WTC11 (cell line): ENCODE data around the gene ERC1. TPM values are rescaled to one million over a fixed set of nuclear protein-coding genes. Genes with fewer than 3 reads are reported as not detected.

ENCODE experiments used
- ATAC-seq: fragments of 200-7000 bp; cut with Tn5 transposase; 2 replicates; pipeline ENCODE4 v1.10.0; 2021; ENCODE audit warnings: mild to moderate bottlenecking, moderate library complexity
- CTCF ChIA-PET: fragments of 300-600 bp; sonication (Branson Sonifier 250); formaldehyde crosslinking; loops from one replicate; lab custom pipeline; 2021; ENCODE audit warnings: antibody characterized with exemption; lab: Charles Lee
- POLR2A ChIA-PET: fragments of 350-600 bp; sonication (Branson Sonifier 250); formaldehyde crosslinking; loops from one replicate; lab custom pipeline; 2021; ENCODE audit warnings: antibody characterized with exemption; lab: Charles Lee
- DNase-seq: peaks from one replicate; pipeline ENCODE4 v3.0.0; 2021; ENCODE audit warnings: low spot score
- H3K27ac Mint-ChIP-seq: 2 replicates; pipeline ENCODE4 v1.8.0; 2021; ENCODE audit warnings: mixed read lengths
- H3K27me3 Mint-ChIP-seq: 2 replicates; pipeline ENCODE4 v1.8.0; 2021; ENCODE audit warnings: low read depth, mild to moderate bottlenecking, moderate library complexity, mixed read lengths
- H3K36me3 Mint-ChIP-seq: 2 replicates; pipeline ENCODE4 v1.8.0; 2021; ENCODE audit warnings: mixed read lengths
- H3K4me1 Mint-ChIP-seq: 2 replicates; pipeline ENCODE4 v1.8.0; 2022; ENCODE audit warnings: mixed read lengths
- H3K4me3 Mint-ChIP-seq: 2 replicates; pipeline ENCODE4 v1.8.0; 2021; ENCODE audit warnings: mild to moderate bottlenecking, moderate library complexity, mixed read lengths
- H3K9me3 Mint-ChIP-seq: 2 replicates; pipeline ENCODE4 v1.8.0; 2021; ENCODE audit warnings: mixed read lengths
- ESRRA ChIP-seq: sonication (generic); formaldehyde crosslinking; IDR thresholded peaks from 2 replicates; pipeline ENCODE4 v1.8.1; 2022; ENCODE audit warnings: mild to moderate bottlenecking, missing genetic modification reagents, borderline replicate concordance
- RORB ChIP-seq: fragments of 250-450 bp; sonication (Bioruptor Pico); IDR thresholded peaks from 2 replicates; pipeline ENCODE4 v1.9.0; 2021; ENCODE audit warnings: mild to moderate bottlenecking
- ZBTB21 ChIP-seq: sonication (generic); formaldehyde crosslinking; IDR thresholded peaks from 2 replicates; pipeline ENCODE4 v1.8.1; 2023; ENCODE audit warnings: mild to moderate bottlenecking, missing genetic modification reagents, borderline replicate concordance
- ZNF232 ChIP-seq: sonication (generic); formaldehyde crosslinking; IDR thresholded peaks from 2 replicates; pipeline ENCODE4 v1.8.0; 2022; ENCODE audit warnings: mild to moderate bottlenecking, missing genetic modification reagents
- ZNF416 ChIP-seq: fragments of 250-450 bp; sonication (Bioruptor Pico); IDR thresholded peaks from 2 replicates; pipeline ENCODE4 v1.9.0; 2021; ENCODE audit warnings: mild to moderate bottlenecking, inconsistent platforms
- total RNA-seq: library from RNA; stranded (reverse); gene quantifications from 3 replicates; pipeline ENCODE4 v1.2.3, GENCODE V29; 2021
- TF ChIP-seq, protein P1 (sequence below): sonication (generic); formaldehyde crosslinking; conservative IDR thresholded peaks from 2 replicates; pipeline ENCODE4 v1.8.1; 2022; ENCODE audit warnings: mild to moderate bottlenecking, missing genetic modification reagents
- TF ChIP-seq, protein P2 (sequence below): sonication (generic); formaldehyde crosslinking; IDR thresholded peaks from 2 replicates; pipeline ENCODE4 v1.8.0; 2022; ENCODE audit warnings: missing genetic modification reagents
- TF ChIP-seq, protein P3 (sequence below): fragments of 250-450 bp; sonication (Bioruptor Pico); IDR thresholded peaks from 2 replicates; pipeline ENCODE4 v2.1.2; 2022; ENCODE audit warnings: mild to moderate bottlenecking, moderate library complexity
- TF ChIP-seq, protein P4 (sequence below): sonication (generic); formaldehyde crosslinking; IDR thresholded peaks from 2 replicates; pipeline ENCODE4 v1.8.0; 2023; ENCODE audit warnings: missing genetic modification reagents
- TF ChIP-seq, protein P5 (sequence below): fragments of 250-450 bp; sonication (Bioruptor Pico); IDR thresholded peaks from 2 replicates; pipeline ENCODE4 v1.8.0; 2021; ENCODE audit warnings: mild to moderate bottlenecking
- TF ChIP-seq, protein P6 (sequence below): sonication (generic); formaldehyde crosslinking; IDR thresholded peaks from 2 replicates; pipeline ENCODE4 v1.8.0; 2023; ENCODE audit warnings: missing genetic modification reagents, mild to moderate bottlenecking, borderline replicate concordance
- TF ChIP-seq, protein P7 (sequence below): sonication (generic); formaldehyde crosslinking; IDR thresholded peaks from 2 replicates; pipeline ENCODE4 v1.8.1; 2023; ENCODE audit warnings: mild to moderate bottlenecking, moderate library complexity, missing genetic modification reagents

The ERC1 gene
- total RNA-seq, 1 experiment from 2014 or later = 47.5 TPM

DNA sequence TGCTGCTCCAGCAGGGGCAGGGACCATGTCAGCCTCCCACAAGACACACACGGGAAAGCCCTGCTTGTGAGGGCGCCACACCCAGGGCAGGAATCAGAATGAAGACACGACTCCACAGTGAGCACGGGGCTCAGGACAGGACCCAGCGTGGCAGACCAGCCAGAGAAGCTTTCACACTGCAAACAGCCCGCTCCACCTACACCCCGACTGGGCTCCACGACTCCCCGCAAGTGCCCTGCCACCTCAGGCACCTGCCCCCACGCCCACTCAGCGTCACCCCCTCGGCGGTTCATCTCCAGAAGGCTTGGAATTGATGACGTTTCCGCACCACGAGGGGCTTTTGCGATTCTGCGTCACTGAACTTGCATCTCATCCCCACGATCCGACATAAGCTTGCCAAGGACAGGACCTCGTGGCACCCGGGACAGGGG is 512.3 kb downstream of the ERC1 start (continued):
- TF ChIP-seq ZNF416 (no peak), RORB (CRISPR knock-in tag) (no peak), ESRRA (no peak), ZBTB21 (CRISPR knock-in tag) (no peak)
- TF ChIP-seq, protein P1, sequence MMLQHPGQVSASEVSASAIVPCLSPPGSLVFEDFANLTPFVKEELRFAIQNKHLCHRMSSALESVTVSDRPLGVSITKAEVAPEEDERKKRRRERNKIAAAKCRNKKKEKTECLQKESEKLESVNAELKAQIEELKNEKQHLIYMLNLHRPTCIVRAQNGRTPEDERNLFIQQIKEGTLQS (CRISPR knock-in tag) = no peak
- TF ChIP-seq, protein P2, sequence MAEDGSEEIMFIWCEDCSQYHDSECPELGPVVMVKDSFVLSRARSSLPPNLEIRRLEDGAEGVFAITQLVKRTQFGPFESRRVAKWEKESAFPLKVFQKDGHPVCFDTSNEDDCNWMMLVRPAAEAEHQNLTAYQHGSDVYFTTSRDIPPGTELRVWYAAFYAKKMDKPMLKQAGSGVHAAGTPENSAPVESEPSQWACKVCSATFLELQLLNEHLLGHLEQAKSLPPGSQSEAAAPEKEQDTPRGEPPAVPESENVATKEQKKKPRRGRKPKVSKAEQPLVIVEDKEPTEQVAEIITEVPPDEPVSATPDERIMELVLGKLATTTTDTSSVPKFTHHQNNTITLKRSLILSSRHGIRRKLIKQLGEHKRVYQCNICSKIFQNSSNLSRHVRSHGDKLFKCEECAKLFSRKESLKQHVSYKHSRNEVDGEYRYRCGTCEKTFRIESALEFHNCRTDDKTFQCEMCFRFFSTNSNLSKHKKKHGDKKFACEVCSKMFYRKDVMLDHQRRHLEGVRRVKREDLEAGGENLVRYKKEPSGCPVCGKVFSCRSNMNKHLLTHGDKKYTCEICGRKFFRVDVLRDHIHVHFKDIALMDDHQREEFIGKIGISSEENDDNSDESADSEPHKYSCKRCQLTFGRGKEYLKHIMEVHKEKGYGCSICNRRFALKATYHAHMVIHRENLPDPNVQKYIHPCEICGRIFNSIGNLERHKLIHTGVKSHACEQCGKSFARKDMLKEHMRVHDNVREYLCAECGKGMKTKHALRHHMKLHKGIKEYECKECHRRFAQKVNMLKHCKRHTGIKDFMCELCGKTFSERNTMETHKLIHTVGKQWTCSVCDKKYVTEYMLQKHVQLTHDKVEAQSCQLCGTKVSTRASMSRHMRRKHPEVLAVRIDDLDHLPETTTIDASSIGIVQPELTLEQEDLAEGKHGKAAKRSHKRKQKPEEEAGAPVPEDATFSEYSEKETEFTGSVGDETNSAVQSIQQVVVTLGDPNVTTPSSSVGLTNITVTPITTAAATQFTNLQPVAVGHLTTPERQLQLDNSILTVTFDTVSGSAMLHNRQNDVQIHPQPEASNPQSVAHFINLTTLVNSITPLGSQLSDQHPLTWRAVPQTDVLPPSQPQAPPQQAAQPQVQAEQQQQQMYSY (CRISPR knock-in tag) = no peak

DNA sequence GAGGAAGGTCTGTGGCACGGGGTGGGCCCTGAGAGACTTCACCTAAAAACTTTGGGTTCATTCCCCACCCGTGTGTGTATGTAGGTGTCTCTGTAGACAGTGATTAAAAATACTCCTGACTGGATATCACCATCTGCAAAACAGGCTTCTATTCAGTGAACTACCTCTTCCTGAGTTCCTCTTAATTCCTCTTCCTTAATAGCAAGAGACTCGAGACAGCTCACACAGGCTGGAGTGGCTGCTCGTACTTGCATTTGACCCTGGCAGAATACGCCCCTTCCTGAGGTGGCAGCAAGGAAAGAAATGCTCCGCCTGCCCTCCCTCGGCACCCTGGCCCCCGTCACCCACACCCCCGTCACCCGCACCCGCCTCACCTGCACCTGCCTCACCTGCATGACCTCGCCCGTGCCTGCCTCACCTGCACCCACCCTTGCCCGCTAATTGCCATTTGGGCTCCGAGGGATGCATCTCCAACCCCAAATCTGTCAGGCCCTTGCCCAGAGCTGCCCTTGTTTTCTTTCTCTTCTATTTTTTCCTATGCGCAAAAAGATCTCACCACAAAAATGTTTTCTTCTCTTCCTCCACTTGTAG is 513.4 kb downstream of the ERC1 start:
- Mint-ChIP-seq H3K36me3 (no peaks in the 10 kb centered on the region; the same call in 1 of the 2 replicates), H3K27me3 (no peaks in the 10 kb centered on the region; the same call in 1 of the 2 replicates), H3K27ac (no peak overlapping the region), H3K9me3 (peaks cover 4% of the 10 kb centered on the region), H3K4me3 (no peak overlapping the region), H3K4me1 (no peaks in the 10 kb centered on the region)
- POLR2A ChIA-PET = no interaction called here
- CTCF ChIA-PET = interaction anchor here (1.1 to 2.2 kb wide), 2 partner anchors 15 to 386 kb away, joined by 3 to 16 read pairs; no protein-coding TSS in a partner anchor
- DNase-seq (no peak), ATAC-seq (no peak)
- TF ChIP-seq ZBTB21 (CRISPR knock-in tag) (no peak), ZNF232 (CRISPR knock-in tag) (no peak), ESRRA (no peak)
- TF ChIP-seq, protein P3, sequence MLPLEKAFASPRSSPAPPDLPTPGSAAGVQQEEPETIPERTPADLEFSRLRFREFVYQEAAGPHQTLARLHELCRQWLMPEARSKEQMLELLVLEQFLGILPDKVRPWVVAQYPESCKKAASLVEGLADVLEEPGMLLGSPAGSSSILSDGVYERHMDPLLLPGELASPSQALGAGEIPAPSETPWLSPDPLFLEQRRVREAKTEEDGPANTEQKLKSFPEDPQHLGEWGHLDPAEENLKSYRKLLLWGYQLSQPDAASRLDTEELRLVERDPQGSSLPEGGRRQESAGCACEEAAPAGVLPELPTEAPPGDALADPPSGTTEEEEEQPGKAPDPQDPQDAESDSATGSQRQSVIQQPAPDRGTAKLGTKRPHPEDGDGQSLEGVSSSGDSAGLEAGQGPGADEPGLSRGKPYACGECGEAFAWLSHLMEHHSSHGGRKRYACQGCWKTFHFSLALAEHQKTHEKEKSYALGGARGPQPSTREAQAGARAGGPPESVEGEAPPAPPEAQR = no peak
- TF ChIP-seq, protein P4, sequence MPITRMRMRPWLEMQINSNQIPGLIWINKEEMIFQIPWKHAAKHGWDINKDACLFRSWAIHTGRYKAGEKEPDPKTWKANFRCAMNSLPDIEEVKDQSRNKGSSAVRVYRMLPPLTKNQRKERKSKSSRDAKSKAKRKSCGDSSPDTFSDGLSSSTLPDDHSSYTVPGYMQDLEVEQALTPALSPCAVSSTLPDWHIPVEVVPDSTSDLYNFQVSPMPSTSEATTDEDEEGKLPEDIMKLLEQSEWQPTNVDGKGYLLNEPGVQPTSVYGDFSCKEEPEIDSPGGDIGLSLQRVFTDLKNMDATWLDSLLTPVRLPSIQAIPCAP (CRISPR knock-in tag) = no peak
- TF ChIP-seq, protein P5, sequence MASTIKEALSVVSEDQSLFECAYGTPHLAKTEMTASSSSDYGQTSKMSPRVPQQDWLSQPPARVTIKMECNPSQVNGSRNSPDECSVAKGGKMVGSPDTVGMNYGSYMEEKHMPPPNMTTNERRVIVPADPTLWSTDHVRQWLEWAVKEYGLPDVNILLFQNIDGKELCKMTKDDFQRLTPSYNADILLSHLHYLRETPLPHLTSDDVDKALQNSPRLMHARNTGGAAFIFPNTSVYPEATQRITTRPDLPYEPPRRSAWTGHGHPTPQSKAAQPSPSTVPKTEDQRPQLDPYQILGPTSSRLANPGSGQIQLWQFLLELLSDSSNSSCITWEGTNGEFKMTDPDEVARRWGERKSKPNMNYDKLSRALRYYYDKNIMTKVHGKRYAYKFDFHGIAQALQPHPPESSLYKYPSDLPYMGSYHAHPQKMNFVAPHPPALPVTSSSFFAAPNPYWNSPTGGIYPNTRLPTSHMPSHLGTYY (CRISPR knock-in tag) = no peak
- TF ChIP-seq, protein P6, sequence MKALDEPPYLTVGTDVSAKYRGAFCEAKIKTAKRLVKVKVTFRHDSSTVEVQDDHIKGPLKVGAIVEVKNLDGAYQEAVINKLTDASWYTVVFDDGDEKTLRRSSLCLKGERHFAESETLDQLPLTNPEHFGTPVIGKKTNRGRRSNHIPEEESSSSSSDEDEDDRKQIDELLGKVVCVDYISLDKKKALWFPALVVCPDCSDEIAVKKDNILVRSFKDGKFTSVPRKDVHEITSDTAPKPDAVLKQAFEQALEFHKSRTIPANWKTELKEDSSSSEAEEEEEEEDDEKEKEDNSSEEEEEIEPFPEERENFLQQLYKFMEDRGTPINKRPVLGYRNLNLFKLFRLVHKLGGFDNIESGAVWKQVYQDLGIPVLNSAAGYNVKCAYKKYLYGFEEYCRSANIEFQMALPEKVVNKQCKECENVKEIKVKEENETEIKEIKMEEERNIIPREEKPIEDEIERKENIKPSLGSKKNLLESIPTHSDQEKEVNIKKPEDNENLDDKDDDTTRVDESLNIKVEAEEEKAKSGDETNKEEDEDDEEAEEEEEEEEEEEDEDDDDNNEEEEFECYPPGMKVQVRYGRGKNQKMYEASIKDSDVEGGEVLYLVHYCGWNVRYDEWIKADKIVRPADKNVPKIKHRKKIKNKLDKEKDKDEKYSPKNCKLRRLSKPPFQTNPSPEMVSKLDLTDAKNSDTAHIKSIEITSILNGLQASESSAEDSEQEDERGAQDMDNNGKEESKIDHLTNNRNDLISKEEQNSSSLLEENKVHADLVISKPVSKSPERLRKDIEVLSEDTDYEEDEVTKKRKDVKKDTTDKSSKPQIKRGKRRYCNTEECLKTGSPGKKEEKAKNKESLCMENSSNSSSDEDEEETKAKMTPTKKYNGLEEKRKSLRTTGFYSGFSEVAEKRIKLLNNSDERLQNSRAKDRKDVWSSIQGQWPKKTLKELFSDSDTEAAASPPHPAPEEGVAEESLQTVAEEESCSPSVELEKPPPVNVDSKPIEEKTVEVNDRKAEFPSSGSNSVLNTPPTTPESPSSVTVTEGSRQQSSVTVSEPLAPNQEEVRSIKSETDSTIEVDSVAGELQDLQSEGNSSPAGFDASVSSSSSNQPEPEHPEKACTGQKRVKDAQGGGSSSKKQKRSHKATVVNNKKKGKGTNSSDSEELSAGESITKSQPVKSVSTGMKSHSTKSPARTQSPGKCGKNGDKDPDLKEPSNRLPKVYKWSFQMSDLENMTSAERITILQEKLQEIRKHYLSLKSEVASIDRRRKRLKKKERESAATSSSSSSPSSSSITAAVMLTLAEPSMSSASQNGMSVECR (CRISPR knock-in tag) = no peak
- TF ChIP-seq, protein P7, sequence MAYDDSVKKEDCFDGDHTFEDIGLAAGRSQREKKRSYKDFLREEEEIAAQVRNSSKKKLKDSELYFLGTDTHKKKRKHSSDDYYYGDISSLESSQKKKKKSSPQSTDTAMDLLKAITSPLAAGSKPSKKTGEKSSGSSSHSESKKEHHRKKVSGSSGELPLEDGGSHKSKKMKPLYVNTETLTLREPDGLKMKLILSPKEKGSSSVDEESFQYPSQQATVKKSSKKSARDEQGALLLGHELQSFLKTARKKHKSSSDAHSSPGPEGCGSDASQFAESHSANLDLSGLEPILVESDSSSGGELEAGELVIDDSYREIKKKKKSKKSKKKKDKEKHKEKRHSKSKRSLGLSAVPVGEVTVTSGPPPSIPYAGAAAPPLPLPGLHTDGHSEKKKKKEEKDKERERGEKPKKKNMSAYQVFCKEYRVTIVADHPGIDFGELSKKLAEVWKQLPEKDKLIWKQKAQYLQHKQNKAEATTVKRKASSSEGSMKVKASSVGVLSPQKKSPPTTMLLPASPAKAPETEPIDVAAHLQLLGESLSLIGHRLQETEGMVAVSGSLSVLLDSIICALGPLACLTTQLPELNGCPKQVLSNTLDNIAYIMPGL = no peak
